ES-I3 (cell line): Measurements from ENCODE around the gene HDGFL1.

Experiments
- H3K36me3 ChIP-seq: 2 replicates; pipeline ENCODE4 v1.6.1; 2013; ENCODE audit warnings: mild to moderate bottlenecking, low read length, control low read depth, moderate library complexity; ENCODE audit not compliant: insufficient read depth
- H3K4me1 ChIP-seq: 2 replicates; pipeline ENCODE4 v1.6.1; 2013; ENCODE audit warnings: mild to moderate bottlenecking, control low read depth, low read length; ENCODE audit not compliant: insufficient read depth
- H3K9ac ChIP-seq: 2 replicates; pipeline ENCODE4 v1.6.1; 2013; ENCODE audit warnings: low read depth, mild to moderate bottlenecking, low read length, moderate library complexity
- H3K9me3 ChIP-seq: 2 replicates; pipeline ENCODE4 v1.6.1; 2013; ENCODE audit warnings: mild to moderate bottlenecking, low read length, moderate library complexity; ENCODE audit not compliant: control insufficient read depth, insufficient read depth

The HDGFL1 gene

GRCh38 chr6:22575190-22575589 lies 5.8 kb downstream of the HDGFL1 start:
- H3K9me3 ChIP-seq = no peaks in the 10 kb centered on the region
- no peaks in the 10 kb centered on the region for H3K4me1 ChIP-seq
- H3K36me3 ChIP-seq = no peaks in the 10 kb centered on the region
- H3K9ac ChIP-seq = no peak overlapping the region

GRCh38 chr6:22579439-22579838 lies 10.1 kb downstream of the HDGFL1 start:
- no peaks in the 10 kb centered on the region for H3K36me3 ChIP-seq
- peaks cover 4% of the 10 kb centered on the region; the same call in 1 of the 2 replicates for H3K4me1 ChIP-seq
- H3K9me3 ChIP-seq = no peaks in the 10 kb centered on the region
- no peak overlapping the region for H3K9ac ChIP-seq

- H3K9me3 ChIP-seq = no peaks in the 10 kb centered on the region
- H3K36me3 ChIP-seq = no peaks in the 10 kb centered on the region
- H3K4me1 ChIP-seq = peaks cover 4% of the 10 kb centered on the region; the same call in 1 of the 2 replicates
- no peak overlapping the region for H3K9ac ChIP-seq
Observed at GRCh38 chr6:22580337-22580736, 11.0 kb downstream of the HDGFL1 start.

GRCh38 chr6:22582417-22583205 lies 13.2 kb downstream of the HDGFL1 start:
- H3K9me3 ChIP-seq = no peaks in the 10 kb centered on the region
- no peaks in the 10 kb centered on the region; the same call in 1 of the 2 replicates for H3K36me3 ChIP-seq
- peaks cover 4% of the 10 kb centered on the region; the same call in 1 of the 2 replicates for H3K4me1 ChIP-seq
- H3K9ac ChIP-seq = no peak overlapping the region

- no peak overlapping the region for H3K9ac ChIP-seq
Observed at GRCh38 chr6:22583230-22583629, 13.9 kb downstream of the HDGFL1 start.

GRCh38 chr6:22583927-22584326 lies 14.6 kb downstream of the HDGFL1 start:
- Histone ChIP-seq H3K4me1 (peaks cover 4% of the 10 kb centered on the region; the same call in 1 of the 2 replicates), H3K36me3 (no peaks in the 10 kb centered on the region; the same call in 1 of the 2 replicates), H3K9ac (no peak overlapping the region), H3K9me3 (no peaks in the 10 kb centered on the region)

More at GRCh38 chr6:22583230-22583629, 13.9 kb downstream of the HDGFL1 start:
- Histone ChIP-seq H3K9me3 (no peaks in the 10 kb centered on the region), H3K36me3 (no peaks in the 10 kb centered on the region; the same call in 1 of the 2 replicates), H3K4me1 (peaks cover 4% of the 10 kb centered on the region; the same call in 1 of the 2 replicates)

GRCh38 chr6:22589118-22589517 lies 19.8 kb downstream of the HDGFL1 start:
- Histone ChIP-seq H3K36me3 (no peaks in the 10 kb centered on the region; the same call in 1 of the 2 replicates), H3K9ac (no peak overlapping the region), H3K9me3 (no peaks in the 10 kb centered on the region), H3K4me1 (no peaks in the 10 kb centered on the region)

GRCh38 chr6:22590423-22590822 lies 21.1 kb downstream of the HDGFL1 start:
- no peaks in the 10 kb centered on the region for H3K4me1 ChIP-seq
- H3K36me3 ChIP-seq = no peaks in the 10 kb centered on the region; the same call in 1 of the 2 replicates
- no peaks in the 10 kb centered on the region for H3K9me3 ChIP-seq
- H3K9ac ChIP-seq = no peak overlapping the region

GRCh38 chr6:22593895-22594294 lies 24.5 kb downstream of the HDGFL1 start:
- H3K36me3 ChIP-seq = no peaks in the 10 kb centered on the region
- H3K9me3 ChIP-seq = no peaks in the 10 kb centered on the region
- no peak overlapping the region for H3K9ac ChIP-seq
- no peaks in the 10 kb centered on the region; the same call in 1 of the 2 replicates for H3K4me1 ChIP-seq

- Histone ChIP-seq H3K9ac (no peak overlapping the region), H3K36me3 (no peaks in the 10 kb centered on the region), H3K9me3 (peaks cover under 1% of the 10 kb centered on the region; the same call in 1 of the 2 replicates), H3K4me1 (no peaks in the 10 kb centered on the region; the same call in 1 of the 2 replicates)
Observed at GRCh38 chr6:22596011-22596410, 26.6 kb downstream of the HDGFL1 start.

- Histone ChIP-seq H3K9me3 (peaks cover 5% of the 10 kb centered on the region; the same call in 1 of the 2 replicates), H3K4me1 (no peaks in the 10 kb centered on the region; the same call in 1 of the 2 replicates), H3K9ac (no peak overlapping the region), H3K36me3 (no peaks in the 10 kb centered on the region)
Observed at GRCh38 chr6:22598339-22598738, 29.0 kb downstream of the HDGFL1 start.

GRCh38 chr6:22600059-22600458 lies 30.7 kb downstream of the HDGFL1 start:
- H3K9me3 ChIP-seq = peaks cover 5% of the 10 kb centered on the region; the same call in 1 of the 2 replicates
- no peaks in the 10 kb centered on the region; the same call in 1 of the 2 replicates for H3K4me1 ChIP-seq
- H3K9ac ChIP-seq = no peak overlapping the region
- no peaks in the 10 kb centered on the region for H3K36me3 ChIP-seq

GRCh38 chr6:22601984-22602383 lies 32.6 kb downstream of the HDGFL1 start:
- H3K9me3 ChIP-seq = peaks cover 5% of the 10 kb centered on the region; the same call in 1 of the 2 replicates
- H3K4me1 ChIP-seq = peaks cover 6% of the 10 kb centered on the region
- no peaks in the 10 kb centered on the region for H3K36me3 ChIP-seq
- no peak overlapping the region for H3K9ac ChIP-seq

- Histone ChIP-seq H3K4me1 (peaks cover 6% of the 10 kb centered on the region; the same call in 1 of the 2 replicates), H3K9ac (no peak overlapping the region), H3K36me3 (no peaks in the 10 kb centered on the region), H3K9me3 (peaks cover 5% of the 10 kb centered on the region; the same call in 1 of the 2 replicates)
Observed at GRCh38 chr6:22605736-22606135, 36.4 kb downstream of the HDGFL1 start.

- peaks cover 10% of the 10 kb centered on the region; the same call in 1 of the 2 replicates for H3K4me1 ChIP-seq
- H3K9me3 ChIP-seq = no peaks in the 10 kb centered on the region
- no peaks in the 10 kb centered on the region for H3K36me3 ChIP-seq
- H3K9ac ChIP-seq = no peak overlapping the region
Observed at GRCh38 chr6:22610127-22610526, 40.8 kb downstream of the HDGFL1 start.
